IPS DF 6.9 (cell line): Measurements from ENCODE around the gene ICA1L.
"Not testable (repeated sequence)": the region's sequence is repeated elsewhere in the genome, so short reads cannot be mapped to it uniquely, and the experiment has no call there.

ENCODE experiments used
- DNase-seq: peaks from one replicate; pipeline ENCODE4 v3.0.0-alpha.2; 2013; ENCODE audit warnings: low read depth, low spot score
- H3K27ac ChIP-seq: one replicate; pipeline ENCODE4 v1.5.1; 2013; ENCODE audit warnings: low read length, control low read depth
- H3K27me3 ChIP-seq: 2 replicates; pipeline ENCODE4 v1.6.1; 2013; ENCODE audit warnings: mild to moderate bottlenecking, low read length; ENCODE audit not compliant: control insufficient read depth, insufficient read depth
- H3K36me3 ChIP-seq: 2 replicates; pipeline ENCODE4 v1.6.1; 2013; ENCODE audit warnings: low read length; ENCODE audit not compliant: control insufficient read depth, insufficient read depth
- H3K4me1 ChIP-seq: 2 replicates; pipeline ENCODE4 v1.6.1; 2013; ENCODE audit warnings: low read length; ENCODE audit not compliant: control insufficient read depth, insufficient read depth
- H3K4me3 ChIP-seq: 2 replicates; pipeline ENCODE4 v1.5.1; 2013; ENCODE audit warnings: mild to moderate bottlenecking, low read length
- H3K9me3 ChIP-seq: 2 replicates; pipeline ENCODE4 v1.6.1; 2013; ENCODE audit warnings: low read length, inconsistent platforms; ENCODE audit not compliant: control insufficient read depth, insufficient read depth
- WGBS: extraction: QIAGEN DNeasy Blood & Tissue Kit; methylation state at CpG from one replicate; pipeline ENCODE4 v1.1.7; 2013; ENCODE audit warnings: mixed read lengths, missing lambda C conversion rate; ENCODE audit not compliant: insufficient read length, insufficient coverage; 5-methylcytosine and 5-hydroxymethylcytosine counted together

Gene ICA1L

GRCh38 chr2:202905507-202905906 lies 33.9 kb upstream of the ICA1L start:
- not testable (repeated sequence) for H3K4me1 ChIP-seq, H3K27me3 ChIP-seq, H3K4me3 ChIP-seq, H3K9me3 ChIP-seq, H3K36me3 ChIP-seq, DNase-seq, H3K27ac ChIP-seq

- Histone ChIP-seq H3K9me3 (no peaks in the 10 kb centered on the region; the same call in 1 of the 2 replicates), H3K4me1 (no peaks in the 10 kb centered on the region), H3K36me3 (peaks cover 12% of the 10 kb centered on the region; the same call in 1 of the 2 replicates), H3K4me3 (no peak overlapping the region), H3K27me3 (no peaks in the 10 kb centered on the region), H3K27ac (no peak overlapping the region)
- WGBS, result no CpG with 5 or more reads among the region's 7 CpGs
- DNase-seq, result no peak
These were observed 13.6 kb upstream of the ICA1L start for GRCh38 chr2:202885190-202885589.

- H3K36me3 ChIP-seq, result peaks cover 9% of the 10 kb centered on the region; the same call in 1 of the 2 replicates
- no peak for DNase-seq
- H3K4me1 ChIP-seq, result no peaks in the 10 kb centered on the region
- H3K27ac ChIP-seq, result no peak overlapping the region
- WGBS, result no CpG with 5 or more reads among the region's 5 CpGs
- H3K27me3 ChIP-seq, result no peaks in the 10 kb centered on the region
- H3K4me3 ChIP-seq, result no peak overlapping the region
- no peaks in the 10 kb centered on the region; the same call in 1 of the 2 replicates for H3K9me3 ChIP-seq
These were observed 12.6 kb upstream of the ICA1L start for GRCh38 chr2:202883987-202884675.

GRCh38 chr2:202881570-202881969 lies 10.0 kb upstream of the ICA1L start:
- Histone ChIP-seq H3K36me3 (peaks cover 9% of the 10 kb centered on the region; the same call in 1 of the 2 replicates), H3K27me3 (no peaks in the 10 kb centered on the region)
- no CpG with 5 or more reads among the region's 4 CpGs for WGBS

GRCh38 chr2:202877699-202878098 lies 6.1 kb upstream of the ICA1L start:
- H3K36me3 ChIP-seq, result no peaks in the 10 kb centered on the region
- no peaks in the 10 kb centered on the region for H3K9me3 ChIP-seq
- no peaks in the 10 kb centered on the region for H3K27me3 ChIP-seq
- H3K27ac ChIP-seq, result no peak overlapping the region
- H3K4me1 ChIP-seq, result peaks cover 1% of the 10 kb centered on the region; the same call in 1 of the 2 replicates
- no peak overlapping the region for H3K4me3 ChIP-seq
- DNase-seq, result no peak
- WGBS, result no CpG with 5 or more reads among the region's 2 CpGs

More at GRCh38 chr2:202881570-202881969, 10.0 kb upstream of the ICA1L start:
- no peaks in the 10 kb centered on the region for H3K4me1 ChIP-seq
- no peak overlapping the region for H3K4me3 ChIP-seq
- no peak overlapping the region for H3K27ac ChIP-seq
- H3K9me3 ChIP-seq, result no peaks in the 10 kb centered on the region; the same call in 1 of the 2 replicates
- no peak for DNase-seq

- H3K9me3 ChIP-seq, result no peaks in the 10 kb centered on the region
- H3K36me3 ChIP-seq, result no peaks in the 10 kb centered on the region
- WGBS, result no CpG with 5 or more reads among the region's 37 CpGs
- H3K27ac ChIP-seq, result no peak overlapping the region
- H3K4me3 ChIP-seq, result peak overlapping the region; percentile 97; the same call in 1 of the 2 replicates
- DNase-seq, result peak; percentile 63
- H3K27me3 ChIP-seq, result no peaks in the 10 kb centered on the region
- peaks cover 1% of the 10 kb centered on the region; the same call in 1 of the 2 replicates for H3K4me1 ChIP-seq
These were observed 901 bp downstream of the ICA1L start for GRCh38 chr2:202870431-202871299.

- no peak for DNase-seq
- Histone ChIP-seq H3K4me1 (no peaks in the 10 kb centered on the region), H3K36me3 (no peaks in the 10 kb centered on the region), H3K27ac (no peak overlapping the region), H3K9me3 (no peaks in the 10 kb centered on the region), H3K27me3 (no peaks in the 10 kb centered on the region), H3K4me3 (no peak overlapping the region)
- WGBS, result no CpG with 5 or more reads among the region's 3 CpGs
These were observed 9.6 kb downstream of the ICA1L start for GRCh38 chr2:202861987-202862386.

GRCh38 chr2:202858601-202859000 lies 13.0 kb downstream of the ICA1L start:
- no peaks in the 10 kb centered on the region for H3K36me3 ChIP-seq
- no peaks in the 10 kb centered on the region for H3K9me3 ChIP-seq
- no peak overlapping the region for H3K27ac ChIP-seq
- no peak overlapping the region for H3K4me3 ChIP-seq
- H3K4me1 ChIP-seq, result no peaks in the 10 kb centered on the region
- WGBS, result no CpG with 5 or more reads among the region's 3 CpGs
- no peaks in the 10 kb centered on the region for H3K27me3 ChIP-seq
- no peak for DNase-seq

- not testable (repeated sequence) for H3K4me3 ChIP-seq, H3K27me3 ChIP-seq, H3K27ac ChIP-seq, H3K4me1 ChIP-seq, H3K36me3 ChIP-seq, DNase-seq, H3K9me3 ChIP-seq
- no CpG with 5 or more reads among the region's 3 CpGs for whole genome bisulfite sequencing
These were observed 22.2 kb downstream of the ICA1L start for GRCh38 chr2:202849343-202849742.

GRCh38 chr2:202848813-202849212 lies 22.8 kb downstream of the ICA1L start:
- no peaks in the 10 kb centered on the region for H3K27me3 ChIP-seq
- no peak overlapping the region for H3K4me3 ChIP-seq
- no peak overlapping the region for H3K27ac ChIP-seq
- H3K9me3 ChIP-seq, result no peaks in the 10 kb centered on the region
- no peaks in the 10 kb centered on the region for H3K36me3 ChIP-seq
- no CpG with 5 or more reads among the region's 8 CpGs for WGBS
- no peak for DNase-seq
- no peaks in the 10 kb centered on the region for H3K4me1 ChIP-seq
